GM12873 (cell line): Measurements from ENCODE around the gene PDE4D.

Experiments
- TF ChIP-seq, protein P1 (sequence below): IDR thresholded peaks from 2 replicates; pipeline ENCODE4 v1.5.1; 2012; ENCODE audit warnings: low read depth, mild to moderate bottlenecking, moderate library complexity, low read length, control low read depth; ENCODE audit not compliant: insufficient read depth; ENCODE audit errors: missing control alignments

PDE4D gene

DNA sequence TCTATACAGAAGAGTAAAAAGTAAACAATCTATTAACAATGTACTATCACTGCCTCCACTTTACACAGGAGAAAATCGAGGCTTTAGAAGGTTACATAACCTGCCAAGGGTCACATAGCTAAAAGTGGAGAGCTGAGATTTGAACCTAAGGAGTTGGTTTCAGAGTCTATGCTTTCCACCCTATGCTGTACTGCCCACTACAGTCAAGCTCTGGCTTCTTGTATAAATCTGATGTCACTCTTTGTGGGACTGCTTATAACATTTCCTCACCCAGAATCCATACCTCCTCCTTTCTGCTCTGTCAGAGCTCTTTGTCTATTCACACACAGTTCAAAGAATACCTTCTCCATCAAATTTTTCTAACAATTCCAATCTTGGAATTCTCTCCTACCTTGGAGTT is 807.5 kb downstream of the PDE4D start:
- TF ChIP-seq, protein P1, sequence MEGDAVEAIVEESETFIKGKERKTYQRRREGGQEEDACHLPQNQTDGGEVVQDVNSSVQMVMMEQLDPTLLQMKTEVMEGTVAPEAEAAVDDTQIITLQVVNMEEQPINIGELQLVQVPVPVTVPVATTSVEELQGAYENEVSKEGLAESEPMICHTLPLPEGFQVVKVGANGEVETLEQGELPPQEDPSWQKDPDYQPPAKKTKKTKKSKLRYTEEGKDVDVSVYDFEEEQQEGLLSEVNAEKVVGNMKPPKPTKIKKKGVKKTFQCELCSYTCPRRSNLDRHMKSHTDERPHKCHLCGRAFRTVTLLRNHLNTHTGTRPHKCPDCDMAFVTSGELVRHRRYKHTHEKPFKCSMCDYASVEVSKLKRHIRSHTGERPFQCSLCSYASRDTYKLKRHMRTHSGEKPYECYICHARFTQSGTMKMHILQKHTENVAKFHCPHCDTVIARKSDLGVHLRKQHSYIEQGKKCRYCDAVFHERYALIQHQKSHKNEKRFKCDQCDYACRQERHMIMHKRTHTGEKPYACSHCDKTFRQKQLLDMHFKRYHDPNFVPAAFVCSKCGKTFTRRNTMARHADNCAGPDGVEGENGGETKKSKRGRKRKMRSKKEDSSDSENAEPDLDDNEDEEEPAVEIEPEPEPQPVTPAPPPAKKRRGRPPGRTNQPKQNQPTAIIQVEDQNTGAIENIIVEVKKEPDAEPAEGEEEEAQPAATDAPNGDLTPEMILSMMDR: no peak

DNA sequence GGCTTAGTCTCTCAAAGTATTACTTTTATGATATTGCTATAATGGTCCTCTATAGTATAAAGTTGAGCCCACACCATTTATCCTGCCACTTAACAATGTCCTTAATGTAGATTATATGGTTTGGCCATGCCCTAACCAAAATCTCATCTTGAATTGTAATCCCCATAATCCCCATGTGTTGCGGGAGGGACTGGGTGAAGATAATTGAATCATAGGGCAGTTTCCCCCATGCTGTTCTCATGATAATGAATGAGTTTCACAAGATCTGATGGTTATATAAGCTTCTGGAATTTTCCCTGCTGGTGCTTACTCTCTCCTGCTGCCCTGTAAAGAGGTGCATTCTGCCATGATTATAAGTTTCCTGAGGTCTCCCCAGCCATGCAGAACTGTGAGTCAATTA is 811.8 kb downstream of the PDE4D start:
- TF ChIP-seq, protein P1: no peak

DNA sequence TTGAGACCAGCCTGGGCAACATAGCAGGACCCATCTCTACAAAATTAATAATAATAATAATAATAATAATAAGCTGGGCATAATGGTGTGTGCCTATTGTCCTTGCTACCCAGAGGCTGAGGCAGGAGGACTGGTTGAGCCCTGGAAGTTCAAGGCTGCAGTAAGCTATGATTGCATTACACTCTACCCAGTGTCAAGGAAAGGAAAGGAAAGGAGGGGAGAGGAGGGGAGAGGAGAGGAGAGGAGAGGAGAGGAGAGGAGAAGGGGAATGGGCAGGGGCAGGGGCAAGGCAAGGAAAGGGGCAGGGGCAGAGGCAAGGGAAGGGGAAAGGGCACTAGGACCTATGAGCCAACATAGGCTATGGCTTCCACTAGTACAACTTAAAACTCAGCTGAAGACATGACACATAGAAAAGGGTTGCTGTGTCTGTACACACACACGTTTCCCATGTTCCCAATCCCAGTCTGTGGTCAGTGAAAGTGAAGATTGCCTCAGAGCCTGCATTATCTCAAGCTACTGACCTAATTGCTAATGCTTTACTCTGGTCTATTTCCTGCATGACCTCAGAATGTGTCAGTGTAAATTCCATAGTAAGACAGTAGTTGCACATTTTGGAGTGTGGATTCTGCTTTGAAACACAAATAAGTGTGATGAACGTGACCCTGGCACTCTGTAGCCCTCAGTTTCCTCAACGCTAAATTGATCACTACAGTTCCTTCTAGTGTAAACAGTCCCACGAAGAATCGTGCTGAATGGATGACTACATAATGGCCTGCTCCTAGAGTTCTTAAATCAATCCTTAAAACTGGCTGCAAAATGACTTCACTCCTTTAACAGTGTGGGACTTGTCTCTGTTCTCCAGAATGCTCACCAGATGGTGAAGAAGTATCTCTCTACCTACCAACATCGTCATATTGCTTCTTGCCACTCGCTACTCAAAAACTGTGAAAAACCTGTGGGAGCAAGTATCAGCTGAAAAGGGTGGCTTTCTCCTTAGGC is 813.6 kb downstream of the PDE4D start:
- TF ChIP-seq, protein P1: no peak

DNA sequence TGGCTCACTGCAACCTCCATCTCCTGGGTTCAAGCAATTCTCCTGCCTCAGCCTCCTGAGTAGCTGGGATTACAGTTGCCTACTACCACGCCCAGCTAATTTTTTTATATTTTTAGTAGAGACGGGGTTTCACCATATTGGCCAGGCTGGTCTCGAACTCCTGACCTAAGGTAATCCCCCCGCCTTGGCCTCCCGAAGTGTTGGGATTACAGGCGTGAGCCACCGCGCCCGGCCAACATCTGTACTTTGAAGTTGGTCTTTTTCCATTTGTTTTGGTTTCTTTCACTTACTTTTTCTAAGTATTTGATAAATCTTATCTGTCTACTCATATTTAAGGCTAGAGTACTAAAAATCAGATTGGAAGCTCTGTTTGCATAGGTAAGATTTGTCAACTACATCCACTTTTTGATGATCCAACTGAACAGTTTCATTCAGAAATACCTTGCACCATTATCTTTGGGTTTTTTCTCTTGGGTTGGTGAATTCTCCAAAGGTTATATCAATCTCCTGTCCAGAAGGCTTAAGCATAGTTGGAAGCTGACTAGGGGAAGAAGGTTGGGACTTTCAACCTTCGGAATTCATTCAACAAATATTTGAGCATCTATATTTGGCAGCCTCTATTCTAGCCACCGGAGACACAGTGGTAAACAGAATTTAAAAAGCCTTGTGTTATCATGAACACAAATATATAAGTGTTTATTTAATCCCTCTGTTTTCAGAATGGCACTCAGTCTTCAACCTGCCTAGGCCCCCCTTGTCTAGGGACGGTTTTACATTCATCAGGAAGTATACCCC is 821.6 kb downstream of the PDE4D start:
- TF ChIP-seq, protein P1: no peak

DNA sequence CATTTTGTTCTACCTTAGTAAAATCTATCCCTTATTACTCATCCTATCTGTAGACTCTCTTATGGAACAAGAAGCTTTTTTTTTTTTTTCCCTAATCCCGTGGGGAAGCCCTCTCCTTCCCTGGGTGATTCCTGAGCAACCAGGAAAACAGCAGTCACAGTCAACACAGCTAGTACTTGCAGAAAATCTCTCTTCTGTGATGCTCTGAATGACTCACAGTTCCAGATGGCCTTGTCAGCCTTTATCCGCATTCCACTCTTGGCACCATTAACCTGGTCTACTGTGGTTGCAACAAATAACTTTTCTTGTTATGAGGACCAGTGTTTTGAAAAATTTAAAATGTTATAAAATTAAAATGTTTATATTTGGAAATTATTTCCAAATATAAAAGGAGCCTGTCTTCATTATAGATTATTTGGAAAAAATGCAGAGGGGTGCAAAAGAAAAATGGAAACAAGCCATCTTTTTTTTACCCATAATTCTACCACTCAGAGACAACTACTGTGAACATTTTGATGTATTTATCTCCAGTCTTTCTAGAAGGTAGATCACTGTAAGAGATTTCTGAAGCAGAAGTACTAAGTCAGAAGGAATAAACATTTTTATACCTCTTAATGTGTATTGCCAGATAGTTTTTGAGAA is 824.0 kb downstream of the PDE4D start:
- TF ChIP-seq, protein P1: no peak

DNA sequence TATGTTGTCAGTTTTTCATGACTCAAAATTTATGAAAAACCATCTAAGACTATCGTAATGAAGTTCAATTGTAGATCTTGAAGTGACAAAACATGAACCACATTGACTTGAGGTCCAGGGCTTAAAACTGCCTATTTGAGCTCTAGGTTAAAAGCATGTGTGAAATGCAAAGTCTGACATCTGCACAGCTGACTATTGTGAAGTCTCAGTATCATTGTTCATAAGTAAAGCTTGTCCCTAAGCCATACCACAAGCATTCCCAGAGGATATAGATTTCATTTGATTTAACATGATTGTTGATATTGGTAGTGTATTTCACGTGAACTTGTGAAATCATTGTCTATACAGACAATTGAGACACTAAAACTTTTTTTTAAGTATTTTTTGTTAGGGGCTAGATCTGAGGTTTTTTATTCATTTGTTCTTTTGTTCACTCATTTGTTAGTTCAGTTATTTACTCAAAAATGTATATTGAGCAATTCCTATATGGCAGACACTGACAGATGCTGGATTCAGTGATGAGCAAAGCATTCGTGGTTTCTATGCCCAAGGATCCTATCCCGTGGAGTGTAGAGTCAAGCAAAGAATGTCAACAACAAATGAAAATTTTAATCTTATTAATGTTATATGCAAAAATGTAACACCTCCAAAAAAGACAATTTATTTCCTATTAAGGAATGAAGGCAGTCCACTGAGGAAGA is 825.4 kb downstream of the PDE4D start:
- TF ChIP-seq, protein P1: no peak
